ENCODE measurements around the gene CHRM1. TPM values are rescaled to one million over a fixed set of nuclear protein-coding genes. Genes with fewer than 3 reads are reported as not detected.

The CHRM1 gene
- total and polyA plus RNA-seq, 2 of the 13 experiments (the other 11 are each of a cell fraction or from before 2014, with no cell fraction given), result not detected

DNA sequence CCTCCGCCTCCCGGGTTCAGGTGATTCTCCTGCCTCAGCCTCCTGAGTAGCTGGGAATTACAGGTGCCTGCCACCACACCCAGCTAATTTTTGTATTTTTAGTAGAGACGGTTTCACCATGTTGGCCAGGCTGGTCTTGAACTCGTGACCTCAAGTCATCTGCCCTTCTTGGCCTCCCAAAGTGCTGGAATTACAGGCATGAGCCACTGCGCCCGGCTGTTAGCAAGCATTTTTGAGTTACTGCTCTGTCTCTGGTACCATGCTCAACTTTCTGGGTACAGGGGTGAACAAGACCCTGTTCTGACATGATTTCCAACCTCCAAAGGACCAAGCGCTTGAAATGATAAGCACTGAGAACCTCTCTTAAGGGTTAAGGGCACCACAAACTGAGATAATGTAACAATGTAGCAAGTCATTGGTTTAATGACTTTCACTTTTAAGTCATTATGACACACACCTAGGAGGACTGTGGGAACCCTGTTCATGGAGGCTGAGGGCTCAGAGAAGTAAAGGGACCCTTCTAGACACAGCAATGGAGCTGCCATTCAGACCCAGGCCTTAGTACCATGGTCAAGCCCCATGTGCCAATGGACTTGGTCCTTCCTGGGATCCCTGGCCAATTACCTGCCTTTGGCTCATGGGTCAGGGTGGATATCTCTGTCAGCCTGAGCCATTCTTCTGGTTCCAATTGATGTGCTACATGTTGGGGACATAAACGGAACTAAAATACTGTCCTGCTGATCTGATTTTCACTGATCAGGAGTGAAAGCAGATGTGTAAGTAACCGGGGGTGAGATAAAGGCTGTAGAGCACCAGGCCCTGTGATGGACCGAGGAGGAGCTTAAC, 28.9 kb downstream of the CHRM1 start:
- ChIA-PET CTCF (ENCODE audit: low intra/inter-chr PET ratio, low total read pairs) (no interaction called here), POLR2A (interaction anchor here (2.0 kb wide), 1 partner anchor 10 kb away, joined by 8 read pairs; no protein-coding TSS in a partner anchor)
- Histone ChIP-seq H3K4me3 (replicated peaks in 1 of 3; ENCODE audit: insufficient read depth in 1 of 3, low read depth in 2 of 3, low read length in 3 of 3) (no peak overlapping the region), H3K27ac (ENCODE audit: extremely low read length, insufficient read depth, low read length) (no peak overlapping the region), H4K20me1 (ENCODE audit: insufficient read depth, low read length) (peaks cover 15% of the 10 kb centered on the region; the same call in 1 of the 2 replicates), H3K27me3 (ENCODE audit: control insufficient read depth in 1 of 2, insufficient read depth in 2 of 2, low read length in 2 of 2) (peaks cover 0 to 1% of the 10 kb centered on the region in 2 experiments; a peak in 2 of 5 replicates), H3K9me3 (ENCODE audit: low read length) (no peaks in the 10 kb centered on the region), H2AFZ (ENCODE audit: low read length) (no peak overlapping the region), H3K4me2 (ENCODE audit: low read depth, low read length) (peak overlapping the region; percentile 6; the same call in 1 of the 2 replicates), H3K79me2 (ENCODE audit: insufficient read depth, low read length) (no peaks in the 10 kb centered on the region), H3K4me1 (ENCODE audit: insufficient read depth, low read length) (peaks cover 56% of the 10 kb centered on the region), H3K9ac (ENCODE audit: insufficient read depth, low read depth, low read length) (no peak overlapping the region), H3K36me3 (replicated peaks in 1 of 2; ENCODE audit: control insufficient read depth in 1 of 2, insufficient read depth in 2 of 2, low read length in 2 of 2) (peaks cover 5 to 21% of the 10 kb centered on the region in 2 experiments)
- intact Hi-C loops (cut with micrococcal nuclease; ENCODE audit: unreplicated experiment) (no loop called here), in situ Hi-C loops (cut with HindIII; ENCODE audit: extremely low pct_ligation_motif_present, low pct_unique_long_range_greater_than_20kb) (no loop called here)
- 54% methylated on average over 10 of the region's 10 CpGs for WGBS (ENCODE audit: low lambda C conversion rate)
- DNase-seq (ENCODE audit: low spot score), result no peak
- FAIRE-seq, result no peak
- 0 out of 3 replicates have a peak, but pooled peaks have one; percentile 5 for ATAC-seq
- TF ChIP-seq ZNF710 (CRISPR knock-in tag; IDR thresholded peaks at IDR 0.05; ENCODE audit: borderline replicate concordance) (no peak), MXD4 (CRISPR knock-in tag; IDR thresholded peaks at IDR 0.05) (no peak), RFX1 (IDR thresholded peaks at IDR 0.05) (no peak)
- no TSS peak for BruUV-seq (replicated peaks)

Data from HepG2 (cell line).